ENCODE results near the gene ERCC5. TPM values are rescaled to one million over a fixed set of nuclear protein-coding genes. Genes with fewer than 3 reads are reported as not detected.

ERCC5 gene
- total and polyA plus RNA-seq, 2 donors (not counting 1 experiment from before 2014, with no cell fraction given), result 34.7 to 88.3 TPM

- Histone ChIP-seq H3K4me1 (ENCODE audit: control insufficient read depth in 2 of 2, insufficient read depth in 2 of 2, low read length in 2 of 2) (no peaks in the 10 kb centered on the region), H3K27me3 (replicated peaks in 1 of 4; ENCODE audit: control extremely low read depth in 1 of 4, control insufficient read depth in 3 of 4, insufficient read depth in 4 of 4, low read length in 3 of 4) (no peaks in the 10 kb centered on the region), H3K9ac (ENCODE audit: low read length) (no peak overlapping the region), H2AFZ (ENCODE audit: insufficient read depth, low read depth, low read length, poor library complexity, severe bottlenecking) (no peak overlapping the region), H3K4me3 (ENCODE audit: control extremely low read depth in 1 of 5, extremely low read depth in 1 of 5, insufficient read depth in 1 of 5, low read depth in 2 of 5, low read length in 4 of 5) (no peak overlapping the region), H3K36me3 (replicated peaks in 1 of 2; ENCODE audit: control extremely low read depth in 1 of 2, control insufficient read depth in 1 of 2, extremely low read depth in 1 of 2, insufficient read depth in 2 of 2, low read length in 1 of 2) (peaks cover 0 to 2% of the 10 kb centered on the region in 2 experiments), H4K20me1 (ENCODE audit: control insufficient read depth, insufficient read depth, low read length, poor library complexity, severe bottlenecking) (no peaks in the 10 kb centered on the region), H3K9me3 (ENCODE audit: control extremely low read depth in 1 of 3, control insufficient read depth in 2 of 3, insufficient read depth in 1 of 3, low read length in 2 of 3) (no peaks in the 10 kb centered on the region), H3K4me2 (replicated peaks; ENCODE audit: low read depth, low read length, poor library complexity, severe bottlenecking) (no peak overlapping the region), H3K27ac (ENCODE audit: low read length in 2 of 2) (no peak overlapping the region), H3K79me2 (ENCODE audit: control insufficient read depth, insufficient read depth, low read length) (no peaks in the 10 kb centered on the region)
- CTCF ChIA-PET, result no interaction called here
- 96% methylated on average over 2 of the region's 4 CpGs for WGBS (ENCODE audit: insufficient coverage)
- POLR2A ChIA-PET, result no interaction called here
- no peak for DNase-seq
- ATAC-seq (ENCODE audit: low read depth), result no peak
- H3K4me3 Mint-ChIP-seq, result no peak overlapping the region
- no peak overlapping the region for H3K27ac Mint-ChIP-seq
- no peaks in the 10 kb centered on the region for H3K27me3 Mint-ChIP-seq
- TF ChIP-seq EZH2 (IDR thresholded peaks at IDR 0.05; ENCODE audit: borderline replicate concordance, insufficient read depth, low read depth, low read length, poor library complexity, severe bottlenecking), result no peak
- TF ChIP-seq CTCF (IDR thresholded peaks at IDR 0.05), result no peak
- intact Hi-C loops (cut with micrococcal nuclease), result no loop called here
- no peaks in the 10 kb centered on the region for H3K4me1 Mint-ChIP-seq
- peaks cover 5% of the 10 kb centered on the region for H3K9me3 Mint-ChIP-seq (ENCODE audit: insufficient read depth)
Measured at GRCh38 chr13:102816708-102817107, 29.1 kb upstream of the ERCC5 start.

GRCh38 chr13:102817241-102817640 lies 28.6 kb upstream of the ERCC5 start:
- H3K9me3 Mint-ChIP-seq (ENCODE audit: insufficient read depth), result no peaks in the 10 kb centered on the region
- H3K27me3 Mint-ChIP-seq, result no peaks in the 10 kb centered on the region
- Histone ChIP-seq H3K27me3 (replicated peaks in 1 of 4; ENCODE audit: control extremely low read depth in 1 of 4, control insufficient read depth in 3 of 4, insufficient read depth in 4 of 4, low read length in 3 of 4) (no peaks in the 10 kb centered on the region), H3K4me2 (replicated peaks; ENCODE audit: low read depth, low read length, poor library complexity, severe bottlenecking) (no peak overlapping the region), H4K20me1 (ENCODE audit: control insufficient read depth, insufficient read depth, low read length, poor library complexity, severe bottlenecking) (no peaks in the 10 kb centered on the region), H3K4me1 (ENCODE audit: control insufficient read depth in 2 of 2, insufficient read depth in 2 of 2, low read length in 2 of 2) (no peaks in the 10 kb centered on the region), H3K27ac (ENCODE audit: low read length in 2 of 2) (no peak overlapping the region), H3K9ac (ENCODE audit: low read length) (no peak overlapping the region), H2AFZ (ENCODE audit: insufficient read depth, low read depth, low read length, poor library complexity, severe bottlenecking) (no peak overlapping the region), H3K79me2 (ENCODE audit: control insufficient read depth, insufficient read depth, low read length) (no peaks in the 10 kb centered on the region), H3K4me3 (ENCODE audit: control extremely low read depth in 1 of 5, extremely low read depth in 1 of 5, insufficient read depth in 1 of 5, low read depth in 2 of 5, low read length in 4 of 5) (no peak overlapping the region), H3K36me3 (replicated peaks in 1 of 2; ENCODE audit: control extremely low read depth in 1 of 2, control insufficient read depth in 1 of 2, extremely low read depth in 1 of 2, insufficient read depth in 2 of 2, low read length in 1 of 2) (peaks cover 0 to 2% of the 10 kb centered on the region in 2 experiments), H3K9me3 (ENCODE audit: control extremely low read depth in 1 of 3, control insufficient read depth in 2 of 3, insufficient read depth in 1 of 3, low read length in 2 of 3) (no peaks in the 10 kb centered on the region)
- intact Hi-C loops (cut with micrococcal nuclease), result no loop called here
- ChIA-PET CTCF (no interaction called here), POLR2A (no interaction called here)
- TF ChIP-seq CTCF (IDR thresholded peaks at IDR 0.05) (no peak), EZH2 (IDR thresholded peaks at IDR 0.05; ENCODE audit: borderline replicate concordance, insufficient read depth, low read depth, low read length, poor library complexity, severe bottlenecking) (no peak)
- WGBS (ENCODE audit: insufficient coverage), result no CpG with 5 or more reads among the region's 1 CpG
- ATAC-seq (ENCODE audit: low read depth), result no peak
- no peak for DNase-seq
- H3K4me3 Mint-ChIP-seq, result no peak overlapping the region
- H3K27ac Mint-ChIP-seq, result no peak overlapping the region
- H3K4me1 Mint-ChIP-seq, result no peaks in the 10 kb centered on the region
